Right lobe of liver (tissue), 4 donors: ENCODE data around the gene RBM38.
"Not testable (repeated sequence)": the region's sequence is repeated elsewhere in the genome, so short reads cannot be mapped to it uniquely, and the experiment has no call there.

Experiments
- POLR2A ChIP-seq: fragments of 450-650 bp; IDR thresholded peaks from one replicate; pipeline ENCODE4 v1.6.1; 2017; ENCODE audit warnings: antibody characterized with exemption, mild to moderate bottlenecking
- TF ChIP-seq, protein P1 (sequence below), 4 donors: fragments of 200-600 bp in 3 of 4; fragments of 450-650 bp in 1 of 4; IDR thresholded peaks; one replicate each; pipeline versions ENCODE4 v1.5.1 to v1.8.0; 2016 to 2022; ENCODE audit warnings: antibody characterized with exemption in 4 of 4, mild to moderate bottlenecking in 2 of 4
- donor health status: DM: no; HTN: no; CAD: no.
- donor health status: DM: no; HTN: no; CAD: no.
- donor health status: DM: no; HTN: yes; CAD: no.

GRCh38 chr20:57419479-57419878 lies 28.3 kb downstream of the RBM38 start:
- TF ChIP-seq, protein P1, sequence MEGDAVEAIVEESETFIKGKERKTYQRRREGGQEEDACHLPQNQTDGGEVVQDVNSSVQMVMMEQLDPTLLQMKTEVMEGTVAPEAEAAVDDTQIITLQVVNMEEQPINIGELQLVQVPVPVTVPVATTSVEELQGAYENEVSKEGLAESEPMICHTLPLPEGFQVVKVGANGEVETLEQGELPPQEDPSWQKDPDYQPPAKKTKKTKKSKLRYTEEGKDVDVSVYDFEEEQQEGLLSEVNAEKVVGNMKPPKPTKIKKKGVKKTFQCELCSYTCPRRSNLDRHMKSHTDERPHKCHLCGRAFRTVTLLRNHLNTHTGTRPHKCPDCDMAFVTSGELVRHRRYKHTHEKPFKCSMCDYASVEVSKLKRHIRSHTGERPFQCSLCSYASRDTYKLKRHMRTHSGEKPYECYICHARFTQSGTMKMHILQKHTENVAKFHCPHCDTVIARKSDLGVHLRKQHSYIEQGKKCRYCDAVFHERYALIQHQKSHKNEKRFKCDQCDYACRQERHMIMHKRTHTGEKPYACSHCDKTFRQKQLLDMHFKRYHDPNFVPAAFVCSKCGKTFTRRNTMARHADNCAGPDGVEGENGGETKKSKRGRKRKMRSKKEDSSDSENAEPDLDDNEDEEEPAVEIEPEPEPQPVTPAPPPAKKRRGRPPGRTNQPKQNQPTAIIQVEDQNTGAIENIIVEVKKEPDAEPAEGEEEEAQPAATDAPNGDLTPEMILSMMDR (IDR thresholded peaks at IDR 0.05), result not testable (repeated sequence)
- not testable (repeated sequence) for TF ChIP-seq POLR2A
